ENCODE measurements around the gene CCDC51.
"Not testable (repeated sequence)": the region's sequence is repeated elsewhere in the genome, so short reads cannot be mapped to it uniquely, and the experiment has no call there.

Gene CCDC51

GRCh38 chr3:48439820-48440589 is at the start of gene CCDC51, which contains the start of gene TMA7:
CCDC51 (minus strand) TSS chr3:48440119; CDS start chr3:48435128, 4,991 bp downstream.
TMA7 (plus strand) TSS chr3:48440257; CDS start chr3:48440297, 40 bp downstream.
- DNase-seq (ENCODE audit: low read depth) = peak; percentile 96
- no peak for TF ChIP-seq CTCF (IDR thresholded peaks at IDR 0.05; ENCODE audit: control insufficient read depth, extremely low read depth, insufficient read depth)
- H3K4me3 ChIP-seq (ENCODE audit: low read depth, low read length) = peak within 1 kb of the TSS; percentile 96

- no peak for TF ChIP-seq CTCF (IDR thresholded peaks at IDR 0.05; ENCODE audit: control insufficient read depth, extremely low read depth, insufficient read depth)
- no peak overlapping the region for H3K4me3 ChIP-seq (ENCODE audit: low read depth, low read length)
- no peak for DNase-seq (ENCODE audit: low read depth)
Observed at GRCh38 chr3:48486952-48487351, 47.0 kb upstream of the CCDC51 start.

GRCh38 chr3:48482822-48483221 is 42.9 kb upstream of the CCDC51 start:
- DNase-seq (ENCODE audit: low read depth); H3K4me3 ChIP-seq (ENCODE audit: low read depth, low read length): not testable (repeated sequence)

- H3K4me3 ChIP-seq (ENCODE audit: low read depth, low read length); DNase-seq (ENCODE audit: low read depth): not testable (repeated sequence)
Observed at GRCh38 chr3:48480891-48481290, 41.0 kb upstream of the CCDC51 start.

GRCh38 chr3:48478626-48479555 is 39.0 kb upstream of the CCDC51 start:
- no peak for DNase-seq (ENCODE audit: low read depth)
- no peak overlapping the region for H3K4me3 ChIP-seq (ENCODE audit: low read depth, low read length)
- no peak for TF ChIP-seq CTCF (IDR thresholded peaks at IDR 0.05; ENCODE audit: control insufficient read depth, extremely low read depth, insufficient read depth)

GRCh38 chr3:48477959-48478520 is 38.1 kb upstream of the CCDC51 start:
- H3K4me3 ChIP-seq (ENCODE audit: low read depth, low read length) = no peak overlapping the region
- no peak for TF ChIP-seq CTCF (IDR thresholded peaks at IDR 0.05; ENCODE audit: control insufficient read depth, extremely low read depth, insufficient read depth)
- DNase-seq (ENCODE audit: low read depth) = no peak

- no peak for TF ChIP-seq CTCF (IDR thresholded peaks at IDR 0.05; ENCODE audit: control insufficient read depth, extremely low read depth, insufficient read depth)
- no peak overlapping the region for H3K4me3 ChIP-seq (ENCODE audit: low read depth, low read length)
- no peak for DNase-seq (ENCODE audit: low read depth)
Observed at GRCh38 chr3:48476426-48477053, 36.6 kb upstream of the CCDC51 start.

Measured in LNCaP clone FGC (cell line).